Non-pigmented ciliary epithelial cell (primary cell): ENCODE measurements around the gene CLCN7.

Experiments used
- DNase-seq: peaks from one replicate; pipeline ENCODE4 v3.0.0-alpha.2; 2010; ENCODE audit warnings: low read depth

CLCN7 gene

GRCh38 chr16:1401758-1402154 is 73.1 kb downstream of the CLCN7 start:
- DNase-seq: no peak

GRCh38 chr16:1401061-1401757 is 73.6 kb downstream of the CLCN7 start:
- DNase-seq: no peak

GRCh38 chr16:1398826-1399581 is 75.8 kb downstream of the CLCN7 start:
- DNase-seq: no peak

GRCh38 chr16:1398351-1398750 is 76.5 kb downstream of the CLCN7 start:
- DNase-seq: no peak

- DNase-seq: no peak
Measured at GRCh38 chr16:1397779-1398178, 77.0 kb downstream of the CLCN7 start.

- DNase-seq: no peak
Measured at GRCh38 chr16:1395444-1396031, 79.3 kb downstream of the CLCN7 start.
